22Rv1 (cell line): ENCODE measurements around the gene TSPAN2.

Experiments used
- ZFX ChIP-seq: fragments of 450-650 bp; IDR thresholded peaks from 2 replicates; pipeline ENCODE4 v1.6.1; 2017; ENCODE audit warnings: antibody characterized with exemption, borderline replicate concordance
- TF ChIP-seq, protein P1 (sequence below): fragments of 450-650 bp; IDR thresholded peaks from 2 replicates; pipeline ENCODE4 v1.5.1; 2017; ENCODE audit warnings: mild to moderate bottlenecking

DNA sequence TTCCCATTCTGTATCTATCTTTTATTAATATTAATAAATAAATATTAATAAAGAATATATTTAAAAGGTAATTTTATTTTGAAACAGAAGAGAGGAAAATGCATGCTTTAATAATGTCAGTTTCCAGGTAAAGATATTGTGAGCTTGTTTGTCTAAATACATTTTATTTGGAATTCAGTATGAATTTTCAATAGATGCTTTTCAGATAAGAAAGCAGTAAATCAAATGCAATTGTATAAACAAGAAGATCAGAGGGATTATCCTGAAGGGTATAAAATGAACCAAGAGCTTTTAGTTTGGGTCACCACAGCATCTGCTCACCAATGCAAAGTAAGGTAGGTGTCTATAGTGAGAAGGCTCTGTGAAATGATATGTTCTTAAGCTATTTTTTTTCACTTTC lies 59.8 kb downstream of the TSPAN2 start, which contains the start of gene TSHB:
- TF ChIP-seq, protein P1, sequence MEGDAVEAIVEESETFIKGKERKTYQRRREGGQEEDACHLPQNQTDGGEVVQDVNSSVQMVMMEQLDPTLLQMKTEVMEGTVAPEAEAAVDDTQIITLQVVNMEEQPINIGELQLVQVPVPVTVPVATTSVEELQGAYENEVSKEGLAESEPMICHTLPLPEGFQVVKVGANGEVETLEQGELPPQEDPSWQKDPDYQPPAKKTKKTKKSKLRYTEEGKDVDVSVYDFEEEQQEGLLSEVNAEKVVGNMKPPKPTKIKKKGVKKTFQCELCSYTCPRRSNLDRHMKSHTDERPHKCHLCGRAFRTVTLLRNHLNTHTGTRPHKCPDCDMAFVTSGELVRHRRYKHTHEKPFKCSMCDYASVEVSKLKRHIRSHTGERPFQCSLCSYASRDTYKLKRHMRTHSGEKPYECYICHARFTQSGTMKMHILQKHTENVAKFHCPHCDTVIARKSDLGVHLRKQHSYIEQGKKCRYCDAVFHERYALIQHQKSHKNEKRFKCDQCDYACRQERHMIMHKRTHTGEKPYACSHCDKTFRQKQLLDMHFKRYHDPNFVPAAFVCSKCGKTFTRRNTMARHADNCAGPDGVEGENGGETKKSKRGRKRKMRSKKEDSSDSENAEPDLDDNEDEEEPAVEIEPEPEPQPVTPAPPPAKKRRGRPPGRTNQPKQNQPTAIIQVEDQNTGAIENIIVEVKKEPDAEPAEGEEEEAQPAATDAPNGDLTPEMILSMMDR, result no peak
- TF ChIP-seq ZFX, result no peak
